Brain microvascular endothelial cell (primary cell): ENCODE measurements around the gene METAP1.

Source experiments
- DNase-seq: peaks from one replicate; pipeline ENCODE4 v3.0.0-alpha.2; 2020
- H3K27ac ChIP-seq: fragments of 250-450 bp; sonication (Bioruptor Pico); 2 replicates; pipeline ENCODE4 v1.5.1; 2020; ENCODE audit warnings: mild to moderate bottlenecking, moderate library complexity
- H3K27me3 ChIP-seq: fragments of 250-450 bp; sonication (Bioruptor Pico); replicated peaks from 2 replicates; pipeline ENCODE4 v1.5.1; 2020; ENCODE audit warnings: mild to moderate bottlenecking
- H3K36me3 ChIP-seq: fragments of 250-450 bp; sonication (Bioruptor Pico); replicated peaks from 2 replicates; pipeline ENCODE4 v1.5.1; 2020; ENCODE audit warnings: mild to moderate bottlenecking
- H3K4me3 ChIP-seq: 2 replicates; pipeline ENCODE4 v1.5.1; 2011; ENCODE audit warnings: low read depth, mild to moderate bottlenecking, control low read depth, low read length, moderate library complexity
- CTCF ChIP-seq: IDR thresholded peaks from 2 replicates; pipeline ENCODE4 v1.5.1; 2011; ENCODE audit warnings: low read depth, mild to moderate bottlenecking, moderate library complexity, low read length, control low read depth, inconsistent platforms; ENCODE audit errors: missing control alignments
- in situ Hi-C: cut with HindIII; loops from 2 replicates; pipeline ENCODE4 v1.10.0; 2017; ENCODE audit warnings: low sequenced_read_pairs, low pct_ligation_motif_present

The METAP1 gene

GRCh38 chr4:98995183-98996055 lies at the start of gene METAP1:
TSS of gene METAP1 (plus strand) at chr4:98995721. CDS start at chr4:98995754, 33 bp downstream.
- TF ChIP-seq CTCF, result peak; percentile 74
- H3K27ac ChIP-seq, result peak within 1 kb of the TSS; percentile 70

GRCh38 chr4:98946359-98946758 lies 49.2 kb upstream of the METAP1 start:
- Histone ChIP-seq H3K4me3 (no peak overlapping the region), H3K27me3 (no peaks in the 10 kb centered on the region), H3K27ac (no peak overlapping the region), H3K36me3 (no peaks in the 10 kb centered on the region)
- no peak for TF ChIP-seq CTCF
- in situ Hi-C loops, result no loop called here
- DNase-seq, result no peak

More at GRCh38 chr4:98995183-98996055, at the start of gene METAP1:
- peak within 1 kb of the TSS; percentile 87 for H3K4me3 ChIP-seq
- in situ Hi-C loops, result no loop called here
- DNase-seq, result peak; percentile 91
- no peaks in the 10 kb centered on the region for H3K36me3 ChIP-seq
- no peaks in the 10 kb centered on the region for H3K27me3 ChIP-seq

DNA sequence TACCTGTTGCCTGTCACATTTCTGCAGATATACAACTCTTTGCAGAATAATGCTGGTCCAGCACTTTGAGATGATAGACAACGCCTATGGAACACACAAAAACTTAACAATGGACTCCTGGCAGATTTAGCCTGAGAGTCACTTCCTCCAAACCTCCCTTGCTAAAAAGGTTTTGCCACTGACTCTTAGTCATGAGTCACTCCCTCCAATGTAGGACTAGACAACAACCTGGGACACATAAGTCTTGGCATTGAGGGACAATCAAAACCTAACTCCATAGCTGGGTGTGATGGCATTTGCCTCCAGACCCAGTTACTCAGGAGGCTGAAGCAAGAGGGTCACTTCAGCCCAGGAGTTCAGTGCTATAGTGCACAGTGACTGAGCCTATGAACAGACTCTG lies 44.6 kb upstream of the METAP1 start:
- DNase-seq, result no peak
- no peak overlapping the region for H3K27ac ChIP-seq
- in situ Hi-C loops, result no loop called here
- H3K4me3 ChIP-seq, result no peak overlapping the region
- no peaks in the 10 kb centered on the region for H3K27me3 ChIP-seq
- no peak for TF ChIP-seq CTCF
- no peaks in the 10 kb centered on the region for H3K36me3 ChIP-seq

DNA sequence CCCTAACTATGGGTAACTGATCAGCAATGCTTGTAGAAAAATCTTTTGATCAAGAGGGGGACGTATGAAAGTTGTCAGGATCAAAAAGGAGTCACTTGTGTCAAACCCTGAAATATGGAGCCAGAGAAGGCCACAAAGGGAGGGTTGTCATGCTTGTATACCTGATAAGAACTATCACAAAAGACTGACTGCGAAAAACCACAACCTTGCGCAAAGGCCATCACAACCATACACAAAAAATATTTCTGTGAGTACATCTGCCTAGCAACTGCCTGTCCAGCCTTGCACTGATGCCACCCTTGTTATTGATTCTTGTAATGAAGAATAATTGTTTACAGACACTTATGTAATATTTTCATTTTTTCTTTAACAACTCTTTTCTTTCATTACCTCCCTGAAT lies 43.8 kb upstream of the METAP1 start:
- TF ChIP-seq CTCF, result no peak
- no peak for DNase-seq
- no peak overlapping the region for H3K4me3 ChIP-seq
- in situ Hi-C loops, result no loop called here
- no peaks in the 10 kb centered on the region for H3K36me3 ChIP-seq
- H3K27me3 ChIP-seq, result no peaks in the 10 kb centered on the region
- no peak overlapping the region for H3K27ac ChIP-seq

DNA sequence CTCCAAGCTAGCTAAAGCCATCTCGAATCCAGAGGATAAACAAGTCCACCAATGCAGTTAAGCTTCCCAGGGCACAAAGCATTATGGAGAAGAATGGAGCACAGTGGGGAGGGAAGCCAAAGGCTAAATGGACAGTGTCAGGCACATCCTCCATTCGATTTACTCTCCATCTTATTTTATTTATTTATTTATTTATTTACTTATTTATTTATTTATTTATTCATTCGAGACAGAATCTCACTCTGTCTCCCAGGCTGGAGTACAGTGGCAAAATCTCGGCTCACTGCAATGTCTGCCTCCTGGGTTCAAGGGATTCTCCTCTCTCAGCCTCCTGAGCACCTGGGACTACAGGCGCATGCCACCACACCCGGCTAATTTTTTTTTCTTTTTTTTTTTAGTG lies 40.3 kb upstream of the METAP1 start:
- in situ Hi-C loops, result no loop called here
- no peak overlapping the region for H3K4me3 ChIP-seq
- TF ChIP-seq CTCF, result no peak

More for the DNA sequence above, 40.3 kb upstream of the METAP1 start:
- no peak overlapping the region for H3K27ac ChIP-seq
- H3K27me3 ChIP-seq, result no peaks in the 10 kb centered on the region
- H3K36me3 ChIP-seq, result no peaks in the 10 kb centered on the region
- no peak for DNase-seq
